GM18868 (cell line): ENCODE results near the gene SLC9A3.

Source experiments
- ATAC-seq: cut with Tn5 transposase; IDR thresholded peaks from one replicate; pipeline ENCODE4 v1.9.1; 2021; ENCODE audit warnings: mild to moderate bottlenecking, moderate library complexity; ENCODE audit not compliant: unreplicated experiment

The SLC9A3 gene

GRCh38 chr5:464843-465590 is 59.2 kb downstream of the SLC9A3 start:
- no peak for ATAC-seq

DNA sequence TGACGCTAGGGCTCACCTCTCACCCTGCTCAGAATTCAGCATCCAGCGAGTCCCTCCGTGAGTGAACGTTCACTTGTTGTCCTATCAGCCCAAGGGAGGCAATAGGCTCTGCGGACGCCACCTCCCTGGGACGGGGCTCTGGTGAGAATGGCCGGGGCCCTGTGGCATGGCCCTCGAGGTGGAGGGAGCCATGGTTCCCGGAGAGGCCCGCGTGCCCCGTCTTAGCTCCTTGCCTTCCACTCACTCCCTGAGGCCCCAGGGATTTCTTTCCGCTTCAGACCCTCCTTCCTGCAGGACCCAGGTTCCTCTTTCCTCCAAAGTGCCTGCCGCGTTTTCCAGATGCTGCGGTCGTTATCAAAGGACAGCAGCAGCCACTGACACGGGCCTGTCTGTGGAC is 59.8 kb downstream of the SLC9A3 start:
- no peak for ATAC-seq

DNA sequence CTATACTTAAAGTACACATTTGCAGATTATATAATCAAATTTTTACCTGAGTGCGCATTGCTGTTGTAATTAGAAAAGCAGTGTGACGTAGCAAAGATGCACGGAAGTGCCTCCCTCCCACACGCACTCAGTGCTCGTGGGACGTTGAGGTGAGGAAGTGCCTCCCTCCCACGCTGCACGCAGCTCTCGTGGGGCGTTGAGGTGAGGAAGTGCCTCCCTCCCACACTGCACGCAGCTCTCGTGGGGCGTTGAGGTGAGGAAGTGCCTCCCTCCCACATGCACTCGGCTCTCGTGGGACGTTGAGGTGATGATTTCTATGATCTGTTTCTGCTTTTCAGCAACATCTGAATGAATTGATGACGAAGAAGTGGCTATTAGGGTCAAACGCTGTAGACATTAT is 60.3 kb downstream of the SLC9A3 start:
- ATAC-seq, result no peak

DNA sequence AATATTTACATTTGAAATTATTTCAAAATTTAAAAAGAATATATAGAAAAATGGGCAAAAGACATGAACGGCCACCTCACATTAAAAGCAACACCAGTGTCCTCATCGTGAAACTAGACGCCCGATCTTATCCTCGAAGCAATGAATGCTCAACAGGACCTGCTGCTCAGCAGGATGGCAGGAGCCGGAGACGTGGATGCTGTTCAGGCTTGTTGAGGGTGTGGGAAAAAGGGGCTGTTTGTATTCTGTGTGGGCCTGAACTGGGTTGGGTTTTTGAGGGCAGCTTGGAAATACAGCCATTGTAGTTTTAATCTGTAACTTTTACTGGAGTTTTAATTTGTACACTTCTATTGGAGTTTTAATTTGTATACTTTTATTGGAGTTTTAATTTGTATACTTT is 60.9 kb downstream of the SLC9A3 start:
- no peak for ATAC-seq

DNA sequence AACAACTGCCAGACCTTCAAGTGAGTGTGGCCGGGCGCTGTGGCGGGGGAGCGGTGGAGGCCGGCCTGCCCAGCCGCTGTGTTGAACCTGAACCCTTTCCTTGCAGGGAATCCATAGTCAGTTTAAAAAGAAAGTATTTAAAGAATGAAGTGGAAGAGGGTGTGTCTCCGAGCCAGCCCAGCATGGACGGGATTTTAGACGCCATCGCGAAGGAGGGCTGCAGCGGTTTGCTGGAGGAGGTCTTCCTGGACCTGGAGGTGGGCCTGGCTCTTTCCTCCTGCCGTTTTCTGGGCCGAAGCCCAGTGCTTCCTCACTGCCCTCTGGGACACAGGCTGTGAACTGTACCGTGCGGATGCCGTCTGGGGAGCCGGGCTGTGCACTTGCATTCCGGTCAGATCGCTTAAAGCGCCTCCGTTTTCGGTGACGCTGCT is 62.2 kb downstream of the SLC9A3 start:
- ATAC-seq, result no peak

DNA sequence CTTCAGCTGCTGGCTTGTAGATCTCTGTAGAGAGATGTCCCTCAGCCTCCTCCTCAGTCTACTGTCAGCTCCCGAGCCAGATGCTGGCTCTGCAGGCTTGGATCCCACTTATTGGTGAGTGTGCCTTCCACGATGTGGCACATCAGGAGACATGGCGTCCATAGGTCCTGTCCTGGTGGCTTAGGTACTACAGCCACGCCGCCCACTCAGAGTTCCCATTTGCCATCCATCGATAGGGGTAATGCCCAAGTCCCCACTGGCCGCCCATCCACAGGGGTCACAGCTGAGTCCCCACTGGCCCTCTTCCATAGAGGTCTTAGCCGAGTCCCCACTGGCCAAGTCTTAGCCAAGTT is 64.0 kb downstream of the SLC9A3 start:
- ATAC-seq, result no peak

DNA sequence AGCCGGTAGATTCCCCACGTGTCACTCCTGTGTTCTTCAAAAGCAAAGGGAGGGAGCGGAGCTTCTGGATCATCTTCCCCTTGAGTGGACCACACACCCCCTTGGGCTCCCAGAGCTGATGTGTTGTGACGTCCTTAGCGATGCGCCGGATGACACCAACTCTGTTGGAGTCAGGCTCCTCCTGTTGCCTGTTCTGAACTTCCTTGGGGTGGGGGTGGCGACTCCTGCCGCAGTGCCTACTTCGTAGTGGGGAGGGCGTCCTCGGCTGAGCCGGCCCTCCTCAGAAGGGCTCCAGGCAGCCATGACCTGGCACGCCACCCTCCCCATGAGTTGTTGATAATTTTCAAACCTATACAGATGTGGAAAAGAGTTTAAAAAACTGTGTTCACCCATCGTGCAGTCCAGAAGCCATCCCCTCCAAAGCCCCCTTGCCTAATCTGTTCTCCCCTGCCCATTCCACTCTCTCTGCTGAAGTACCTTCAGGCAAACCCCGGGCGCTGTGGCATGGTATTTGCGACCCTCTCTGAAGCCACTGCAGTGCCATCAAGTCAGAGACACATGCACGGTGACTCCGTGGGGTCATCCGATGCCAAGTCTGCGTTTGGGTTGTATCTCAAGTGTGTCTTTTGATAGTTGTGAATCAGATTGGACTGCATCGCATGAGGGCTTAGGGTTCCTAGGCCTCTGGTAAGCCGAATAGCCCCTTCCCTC is 64.5 kb downstream of the SLC9A3 start:
- ATAC-seq, result no peak

GRCh38 chr5:458547-459353 is 65.5 kb downstream of the SLC9A3 start:
- peak; percentile 79 for ATAC-seq

DNA sequence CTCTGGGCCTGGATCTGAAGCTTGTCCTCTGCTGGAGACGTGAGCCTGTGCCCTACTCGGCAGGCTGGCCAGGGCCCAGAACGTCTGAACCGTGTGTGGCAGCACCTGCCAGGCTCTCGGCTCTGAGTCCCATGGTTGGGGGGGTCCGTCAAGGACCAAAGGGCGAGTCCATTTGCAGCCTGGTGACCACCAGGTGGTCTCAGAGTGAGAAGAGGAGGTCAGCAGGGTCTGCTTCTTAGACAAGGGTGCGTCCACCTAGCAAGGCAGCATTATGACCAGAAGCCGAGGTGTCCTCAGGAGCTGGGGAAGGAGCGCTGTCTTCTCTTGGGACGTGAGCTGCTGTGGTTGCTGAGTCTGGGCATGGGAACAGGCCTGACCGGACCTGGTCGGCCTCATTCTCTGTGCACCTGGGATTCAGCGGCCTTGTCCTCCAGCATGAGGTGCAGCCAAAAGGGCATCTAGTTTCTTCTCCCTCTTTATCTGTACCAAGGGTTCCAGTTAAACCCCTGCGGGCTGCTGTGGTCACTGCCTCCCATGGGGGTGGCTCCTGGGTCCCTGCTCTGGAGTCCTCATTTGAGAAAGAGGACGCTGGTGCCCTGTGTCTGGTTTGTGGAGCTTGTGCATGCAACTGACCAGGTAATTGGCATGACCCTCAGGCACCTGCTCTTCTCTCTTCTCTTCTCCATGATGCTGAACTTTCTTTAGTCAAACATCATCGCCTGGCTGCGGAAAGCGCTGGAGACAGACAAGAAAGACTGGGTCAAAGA is 66.9 kb downstream of the SLC9A3 start:
- no peak for ATAC-seq

DNA sequence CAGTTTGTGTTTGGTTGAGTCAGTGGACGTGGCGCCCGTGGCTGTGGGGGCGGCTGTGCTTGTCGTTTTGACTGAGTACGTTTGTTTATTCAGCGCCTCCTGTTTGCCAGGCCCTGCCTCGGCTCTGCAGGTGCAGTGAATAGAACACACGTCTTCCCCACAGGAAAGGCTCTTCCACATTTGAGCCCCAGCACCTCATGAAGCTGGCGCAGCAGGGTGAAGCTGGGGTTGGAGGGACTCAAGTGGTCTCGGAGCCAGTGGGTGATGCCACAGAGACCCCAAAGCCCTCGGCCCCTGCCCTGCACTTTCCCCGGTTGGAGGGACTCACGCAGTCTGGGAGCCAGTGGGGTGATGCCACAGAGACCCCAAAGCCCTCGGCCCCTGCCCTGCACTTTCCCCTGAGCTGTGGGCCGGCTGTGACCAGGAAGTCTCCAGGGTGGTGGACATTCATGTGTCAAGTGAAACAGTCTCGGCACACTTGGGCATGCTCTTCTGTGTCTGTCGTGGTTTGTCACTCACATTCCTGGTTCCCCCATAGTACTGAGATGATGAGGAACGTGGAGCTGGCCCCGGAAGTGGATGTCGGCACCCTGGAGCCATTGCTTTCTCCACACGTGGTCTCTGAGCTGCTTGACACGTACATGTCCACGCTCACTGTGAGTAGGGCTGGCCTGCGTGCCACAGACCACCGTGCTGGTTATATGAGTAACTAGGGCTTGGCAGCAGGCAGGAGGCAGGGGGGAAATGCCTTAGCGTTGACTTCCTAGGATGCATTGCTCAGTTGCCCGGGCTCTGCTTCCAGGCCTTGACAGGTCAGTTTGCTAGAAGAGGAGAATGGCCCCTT is 67.7 kb downstream of the SLC9A3 start:
- ATAC-seq, result no peak

DNA sequence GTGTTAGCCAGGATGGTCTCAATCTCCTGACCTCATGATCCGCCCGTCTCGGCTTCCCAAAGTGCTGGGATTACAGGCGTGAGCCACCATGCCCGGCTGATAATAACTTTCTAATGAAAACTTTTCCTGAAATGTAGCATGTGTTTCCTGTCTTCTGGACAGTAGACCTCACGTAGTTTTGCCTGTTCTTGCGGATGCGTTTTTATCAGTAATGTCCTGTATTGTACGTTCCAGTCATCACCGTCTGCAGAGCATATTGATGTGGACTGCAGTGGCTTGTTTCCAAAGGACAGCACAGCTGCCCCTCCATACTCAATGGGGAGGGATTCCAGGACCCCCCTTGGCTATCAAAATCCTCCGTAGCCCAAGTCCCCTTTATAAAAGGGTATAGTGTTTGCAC is 68.4 kb downstream of the SLC9A3 start:
- ATAC-seq, result no peak

DNA sequence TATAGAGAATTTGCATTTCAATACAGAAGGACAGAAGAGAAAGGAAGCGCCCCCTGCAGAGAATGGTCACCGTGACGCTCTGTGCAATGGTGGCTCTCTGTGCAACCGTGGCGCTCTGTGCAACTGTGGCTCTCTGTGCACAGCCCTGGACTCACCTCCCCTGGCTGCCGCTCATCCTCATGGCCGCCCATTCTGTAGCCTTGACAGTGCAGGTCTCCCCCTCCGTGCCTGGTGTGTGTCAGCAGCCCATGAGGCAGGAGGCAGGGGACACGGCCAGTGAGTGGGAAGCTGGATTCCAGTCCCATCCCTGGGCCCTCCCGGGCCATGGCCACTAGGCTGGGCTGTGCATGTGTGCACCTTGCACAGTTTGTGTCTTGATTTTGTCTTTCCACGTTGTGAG is 69.3 kb downstream of the SLC9A3 start:
- no peak for ATAC-seq

DNA sequence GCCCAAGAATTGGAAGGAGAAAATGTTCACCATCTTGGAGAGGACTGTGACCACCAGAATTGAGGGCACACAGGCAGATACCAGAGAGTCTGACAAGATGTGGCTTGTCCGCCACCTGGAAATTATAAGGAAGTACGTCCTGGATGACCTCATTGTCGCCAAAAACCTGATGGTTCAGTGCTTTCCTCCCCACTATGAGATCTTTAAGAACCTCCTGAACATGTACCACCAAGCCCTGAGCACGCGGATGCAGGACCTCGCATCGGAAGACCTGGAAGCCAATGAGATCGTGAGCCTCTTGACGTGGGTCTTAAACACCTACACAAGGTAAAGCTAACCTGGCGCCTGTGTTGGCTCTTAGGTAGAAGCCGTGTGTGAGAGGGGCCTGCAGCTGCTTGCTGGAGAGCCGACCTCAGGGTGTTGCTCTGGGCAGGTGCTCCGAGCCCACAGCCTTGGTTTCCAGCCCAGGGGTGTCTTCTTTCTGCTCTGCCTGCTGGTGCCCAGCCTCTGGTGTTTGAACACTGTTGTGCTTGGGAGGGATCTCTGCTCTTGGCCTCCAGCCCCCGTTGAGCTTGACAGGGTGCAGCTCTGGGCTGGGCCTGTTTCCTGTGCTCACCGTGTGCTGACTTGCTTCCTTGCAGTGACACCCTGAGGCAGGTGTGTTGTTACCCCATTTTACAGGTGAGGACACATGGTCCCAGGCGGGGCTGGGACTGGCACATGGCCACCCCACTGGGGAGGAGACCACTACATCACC is 70.3 kb downstream of the SLC9A3 start:
- ATAC-seq, result no peak

DNA sequence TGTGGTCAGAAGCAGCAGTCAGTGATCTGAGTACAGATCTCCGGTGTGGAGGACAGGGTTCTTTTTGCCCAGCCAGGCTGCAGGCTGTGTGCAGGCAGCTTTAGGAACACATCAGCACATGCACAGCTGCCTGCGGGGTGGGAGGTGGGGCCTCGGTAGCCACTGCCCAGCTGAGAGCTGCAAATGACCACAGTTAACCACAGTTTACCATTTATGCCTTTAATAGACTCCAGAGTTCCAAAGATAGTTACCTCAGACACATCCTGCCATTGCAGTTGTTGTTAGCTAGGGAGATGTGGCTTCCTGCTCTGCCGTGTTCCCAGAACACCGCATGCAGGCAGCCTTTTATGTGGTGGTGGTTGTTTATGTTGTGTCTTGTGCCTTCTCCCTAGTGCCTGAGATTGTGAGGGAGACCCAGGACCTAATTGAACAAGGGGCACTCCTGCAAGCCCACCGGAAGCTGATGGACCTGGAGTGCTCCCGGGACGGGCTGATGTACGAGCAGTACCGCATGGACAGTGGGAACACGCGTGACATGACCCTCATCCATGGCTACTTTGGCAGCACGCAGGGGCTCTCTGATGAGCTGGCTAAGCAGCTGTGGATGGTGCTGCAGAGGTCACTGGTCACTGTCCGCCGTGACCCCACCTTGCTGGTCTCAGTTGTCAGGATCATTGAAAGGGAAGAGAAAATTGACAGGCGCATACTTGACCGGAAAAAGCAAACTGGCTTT is 71.1 kb downstream of the SLC9A3 start:
- no peak for ATAC-seq

- ATAC-seq, result no peak
Observed at GRCh38 chr5:451587-452458, 72.4 kb downstream of the SLC9A3 start.

GRCh38 chr5:449151-449550 is 75.1 kb downstream of the SLC9A3 start:
- no peak for ATAC-seq

DNA sequence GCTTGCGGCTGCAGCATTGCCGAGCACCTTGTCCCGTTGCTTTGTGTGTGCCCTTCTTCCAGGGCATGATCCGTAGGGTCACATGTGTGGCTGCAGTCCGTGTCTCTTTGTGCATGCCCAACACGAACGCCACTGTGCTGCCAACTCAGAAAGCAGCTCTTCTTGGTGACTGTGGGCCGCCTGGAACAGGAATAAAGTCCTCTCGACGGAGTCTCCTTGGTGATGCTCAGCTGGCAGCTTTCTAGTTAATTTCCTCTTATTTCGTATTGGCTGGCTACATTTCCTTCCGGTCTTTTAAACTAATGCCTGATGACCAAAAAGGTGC is 75.5 kb downstream of the SLC9A3 start:
- ATAC-seq, result no peak
